Measurements from ENCODE around the gene HIF3A. TPM values are rescaled to one million over a fixed set of nuclear protein-coding genes. Genes with fewer than 3 reads are reported as not detected.

The HIF3A gene
- total and polyA plus RNA-seq, 2 experiments from 2014 or later: 54.6 to 149 TPM

GRCh38 chr19:46386996-46387712, 90.3 kb downstream of the HIF3A start:
- peak; percentile 2 for DNase-seq (ENCODE audit: low spot score)
- H3K4me2 ChIP-seq: no peak overlapping the region
- TF ChIP-seq EZH2 (IDR thresholded peaks at IDR 0.05; ENCODE audit: borderline replicate concordance) (no peak), CTCF (IDR thresholded peaks at IDR 0.05; ENCODE audit: poor library complexity) (no peak), EZH2phosphoT487 (IDR thresholded peaks at IDR 0.05; ENCODE audit: low read depth, severe bottlenecking, unreplicated experiment) (no peak)
- no peaks in the 10 kb centered on the region for H3K9me2 ChIP-seq (replicated peaks; ENCODE audit: insufficient read depth)
- H2AFZ ChIP-seq: no peak overlapping the region
- H3K4me1 ChIP-seq (ENCODE audit: insufficient read depth): peaks cover 6% of the 10 kb centered on the region
- no peaks in the 10 kb centered on the region for H3K27me3 ChIP-seq
- H3K36me3 ChIP-seq (replicated peaks; ENCODE audit: insufficient read depth, low read depth): no peaks in the 10 kb centered on the region
- no peak overlapping the region for H3K27ac ChIP-seq
- no peaks in the 10 kb centered on the region for H4K20me1 ChIP-seq (ENCODE audit: insufficient read depth, poor library complexity, severe bottlenecking)
- H3K79me2 ChIP-seq: no peaks in the 10 kb centered on the region
- H3K9me3 ChIP-seq (ENCODE audit: low read depth): no peaks in the 10 kb centered on the region
- H3K4me3 ChIP-seq: no peak overlapping the region
- 98% methylated on average over 30 of the region's 30 CpGs for WGBS (ENCODE audit: low lambda C conversion rate, missing lambda C conversion rate)

GRCh38 chr19:46387713-46388130, 90.9 kb downstream of the HIF3A start:
- no peak for TF ChIP-seq EZH2 (IDR thresholded peaks at IDR 0.05; ENCODE audit: borderline replicate concordance)
- no peak for TF ChIP-seq CTCF (IDR thresholded peaks at IDR 0.05; ENCODE audit: poor library complexity)
- TF ChIP-seq EZH2phosphoT487 (IDR thresholded peaks at IDR 0.05; ENCODE audit: low read depth, severe bottlenecking, unreplicated experiment): no peak
- H3K4me3 ChIP-seq: no peak overlapping the region
- no peaks in the 10 kb centered on the region for H3K9me3 ChIP-seq (ENCODE audit: low read depth)
- H3K27ac ChIP-seq: no peak overlapping the region
- H3K4me1 ChIP-seq (ENCODE audit: insufficient read depth): peaks cover 10% of the 10 kb centered on the region
- no peak overlapping the region for H3K4me2 ChIP-seq
- H3K36me3 ChIP-seq (replicated peaks; ENCODE audit: insufficient read depth, low read depth): no peaks in the 10 kb centered on the region
- no peaks in the 10 kb centered on the region for H3K27me3 ChIP-seq
- H2AFZ ChIP-seq: no peak overlapping the region
- DNase-seq (ENCODE audit: low spot score): no peak
- H3K79me2 ChIP-seq: no peaks in the 10 kb centered on the region
- 95% methylated on average over 10 of the region's 10 CpGs for WGBS (ENCODE audit: low lambda C conversion rate, missing lambda C conversion rate)
- no peaks in the 10 kb centered on the region for H3K9me2 ChIP-seq (replicated peaks; ENCODE audit: insufficient read depth)
- no peaks in the 10 kb centered on the region for H4K20me1 ChIP-seq (ENCODE audit: insufficient read depth, poor library complexity, severe bottlenecking)

- H3K79me2 ChIP-seq: no peaks in the 10 kb centered on the region
- H3K36me3 ChIP-seq (replicated peaks; ENCODE audit: insufficient read depth, low read depth): no peaks in the 10 kb centered on the region
- no peak overlapping the region for H3K4me2 ChIP-seq
- peak; percentile 1 for DNase-seq (ENCODE audit: low spot score)
- H3K4me1 ChIP-seq (ENCODE audit: insufficient read depth): peaks cover 16% of the 10 kb centered on the region
- no peaks in the 10 kb centered on the region for H4K20me1 ChIP-seq (ENCODE audit: insufficient read depth, poor library complexity, severe bottlenecking)
- no peaks in the 10 kb centered on the region for H3K27me3 ChIP-seq
- 97% methylated on average over 25 of the region's 25 CpGs for WGBS (ENCODE audit: low lambda C conversion rate, missing lambda C conversion rate)
- no peak overlapping the region for H3K4me3 ChIP-seq
- H3K27ac ChIP-seq: no peak overlapping the region
- no peak overlapping the region for H2AFZ ChIP-seq
- no peaks in the 10 kb centered on the region for H3K9me3 ChIP-seq (ENCODE audit: low read depth)
- TF ChIP-seq EZH2 (IDR thresholded peaks at IDR 0.05; ENCODE audit: borderline replicate concordance): no peak
- no peaks in the 10 kb centered on the region for H3K9me2 ChIP-seq (replicated peaks; ENCODE audit: insufficient read depth)
Measured at GRCh38 chr19:46388311-46389095, 91.7 kb downstream of the HIF3A start.

Data from hepatocyte (in vitro differentiated cells).